KOPT-K1 (cell line): Measurements from ENCODE around the gene PYM1.
"Not testable (repeated sequence)": the region's sequence is repeated elsewhere in the genome, so short reads cannot be mapped to it uniquely, and the experiment has no call there.

Experiments used
- H3K27ac ChIP-seq: fragments of 200-600 bp; sonication (generic); 2 replicates; pipeline ENCODE4 v1.5.1; 2016; ENCODE audit warnings: antibody characterized with exemption, mild to moderate bottlenecking, low read depth, low read length; ENCODE audit not compliant: poor library complexity, severe bottlenecking
- H3K36me3 ChIP-seq: fragments of 200-600 bp; sonication (generic); 2 replicates; pipeline ENCODE4 v1.5.1; 2017; ENCODE audit warnings: antibody characterized with exemption, mild to moderate bottlenecking, low read length, moderate library complexity; ENCODE audit not compliant: insufficient read depth
- H3K9me3 ChIP-seq: fragments of 200-600 bp; sonication (generic); 2 replicates; pipeline ENCODE4 v1.5.1; 2017; ENCODE audit warnings: antibody characterized with exemption, low read length, mild to moderate bottlenecking; ENCODE audit not compliant: insufficient read depth, poor library complexity, severe bottlenecking

Gene PYM1

DNA sequence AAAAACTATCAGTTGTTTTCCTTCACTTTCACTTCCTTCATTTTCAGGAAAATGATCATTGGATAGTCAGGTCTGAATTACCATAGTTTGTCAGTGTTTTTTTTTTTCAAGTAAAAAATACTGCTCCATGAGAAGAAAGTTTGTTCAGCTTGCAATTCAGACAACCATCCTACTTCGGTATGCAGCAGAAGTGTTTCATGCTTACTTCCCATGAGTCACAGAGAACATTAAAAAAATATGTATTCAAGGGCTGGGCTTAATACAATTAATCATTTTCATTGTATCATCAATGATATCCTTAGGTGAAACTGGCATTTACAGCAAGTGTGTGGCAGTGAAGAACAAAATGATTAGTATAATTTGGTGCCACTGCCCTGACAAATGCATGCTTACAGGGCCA lies 21.6 kb downstream of the PYM1 start:
- Histone ChIP-seq H3K27ac (no peak overlapping the region), H3K9me3 (no peaks in the 10 kb centered on the region), H3K36me3 (peaks cover 23% of the 10 kb centered on the region)

GRCh38 chr12:55901881-55902490 lies 25.7 kb downstream of the PYM1 start:
- Histone ChIP-seq H3K27ac (no peak overlapping the region), H3K9me3 (no peaks in the 10 kb centered on the region)

GRCh38 chr12:55899082-55899481 lies 28.6 kb downstream of the PYM1 start:
- no peaks in the 10 kb centered on the region for H3K9me3 ChIP-seq
- peaks cover 23% of the 10 kb centered on the region for H3K36me3 ChIP-seq
- no peak overlapping the region for H3K27ac ChIP-seq

More at GRCh38 chr12:55901881-55902490, 25.7 kb downstream of the PYM1 start:
- H3K36me3 ChIP-seq, result peaks cover 23% of the 10 kb centered on the region

DNA sequence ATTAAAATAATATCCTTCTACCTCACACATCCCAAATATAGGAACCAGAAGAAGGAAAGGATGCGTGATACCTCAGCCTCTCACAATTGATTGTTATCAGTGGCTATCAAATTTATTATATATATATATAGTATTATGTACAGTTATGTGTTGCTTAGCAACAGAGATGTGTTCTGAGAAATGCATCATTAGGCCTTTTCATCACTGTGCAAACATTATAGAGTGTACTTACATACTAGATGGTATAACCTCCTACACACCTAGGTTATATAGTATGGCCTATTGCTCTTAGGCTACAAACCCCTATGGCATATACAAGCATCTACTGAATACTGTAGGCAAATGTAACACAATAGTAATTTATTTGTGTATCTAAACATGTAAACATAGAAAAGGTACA lies 34.0 kb downstream of the PYM1 start:
- no peak overlapping the region for H3K27ac ChIP-seq
- H3K9me3 ChIP-seq, result no peaks in the 10 kb centered on the region
- H3K36me3 ChIP-seq, result no peaks in the 10 kb centered on the region

GRCh38 chr12:55891310-55891709 lies 36.4 kb downstream of the PYM1 start:
- no peaks in the 10 kb centered on the region for H3K9me3 ChIP-seq
- H3K27ac ChIP-seq, result no peak overlapping the region
- H3K36me3 ChIP-seq, result no peaks in the 10 kb centered on the region

- Histone ChIP-seq H3K9me3 (no peaks in the 10 kb centered on the region), H3K27ac (no peak overlapping the region), H3K36me3 (no peaks in the 10 kb centered on the region)
These were observed 42.6 kb downstream of the PYM1 start for GRCh38 chr12:55885113-55885512.

DNA sequence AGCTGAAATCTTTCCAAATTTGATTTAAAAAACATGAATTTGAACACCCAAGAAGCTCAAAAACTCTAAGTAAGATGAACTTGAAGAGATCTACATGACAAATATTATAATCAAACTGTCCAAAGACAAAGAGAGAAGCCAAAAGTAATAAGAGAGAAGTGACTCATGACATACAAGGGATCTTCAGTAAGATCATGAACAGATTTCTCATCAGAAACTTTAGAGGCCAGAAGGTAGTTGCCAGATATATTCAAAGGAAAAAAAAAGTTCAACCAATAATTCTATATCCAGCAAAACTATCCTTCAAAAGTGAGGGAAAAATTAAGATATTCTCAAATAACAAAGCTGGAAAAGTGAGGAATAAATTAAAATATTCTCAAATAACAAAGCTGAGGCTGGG lies 49.9 kb downstream of the PYM1 start:
- H3K27ac ChIP-seq, result no peak overlapping the region
- peaks cover 20% of the 10 kb centered on the region for H3K9me3 ChIP-seq
- H3K36me3 ChIP-seq, result no peaks in the 10 kb centered on the region

GRCh38 chr12:55875704-55876467 lies 51.8 kb downstream of the PYM1 start:
- H3K9me3 ChIP-seq, result peaks cover 20% of the 10 kb centered on the region
- H3K27ac ChIP-seq, result no peak overlapping the region
- no peaks in the 10 kb centered on the region for H3K36me3 ChIP-seq

DNA sequence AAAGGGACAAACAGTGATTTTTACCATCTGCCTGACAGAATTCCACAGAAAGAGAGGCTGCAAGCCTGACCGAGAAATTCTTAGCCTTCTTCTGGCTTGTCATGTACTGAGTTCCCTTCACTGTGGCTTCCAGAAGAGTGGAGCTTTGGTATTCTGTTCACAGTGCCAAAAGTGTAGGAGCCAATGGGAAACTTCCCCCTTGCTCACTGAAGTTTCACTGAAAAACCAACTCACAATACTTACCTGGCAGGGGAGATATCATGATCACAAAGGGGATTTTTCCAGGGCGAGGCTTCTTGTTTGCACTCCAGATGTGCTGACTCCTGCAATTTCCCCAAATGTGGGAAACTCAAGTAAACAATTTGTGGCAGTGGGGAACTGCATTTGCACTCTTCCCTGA lies 53.3 kb downstream of the PYM1 start:
- no peaks in the 10 kb centered on the region for H3K36me3 ChIP-seq
- peaks cover 20% of the 10 kb centered on the region for H3K9me3 ChIP-seq
- no peak overlapping the region for H3K27ac ChIP-seq

DNA sequence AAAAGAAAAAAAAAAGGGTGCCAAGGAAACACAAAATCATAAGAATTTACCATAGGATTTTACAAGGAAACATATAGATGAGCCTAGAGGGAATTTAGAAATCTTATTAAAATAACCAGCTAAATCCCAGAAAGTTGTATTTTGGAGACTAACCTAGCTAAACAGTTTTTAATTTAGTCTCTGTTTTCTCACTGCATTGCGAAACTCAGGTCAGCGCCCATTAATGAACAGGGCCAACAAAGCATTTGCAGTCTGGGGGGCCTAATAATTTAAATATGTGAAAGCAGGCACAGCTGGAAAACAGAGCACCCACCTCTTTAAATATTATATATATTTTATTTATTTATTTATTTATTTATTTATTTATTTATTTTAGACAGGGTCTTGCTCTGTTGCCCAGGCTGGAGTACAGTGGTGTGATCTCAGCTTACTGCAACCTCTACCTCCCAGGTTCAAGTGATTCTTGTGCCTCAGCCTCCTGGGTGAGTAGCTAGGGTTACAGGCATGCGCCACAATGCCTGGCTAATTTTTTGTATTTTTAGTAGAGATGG lies 61.2 kb downstream of the PYM1 start:
- not testable (repeated sequence) for H3K27ac ChIP-seq, H3K36me3 ChIP-seq
- peaks cover 24% of the 10 kb centered on the region for H3K9me3 ChIP-seq

GRCh38 chr12:55865327-55865726 lies 62.4 kb downstream of the PYM1 start:
- Histone ChIP-seq H3K36me3 (no peaks in the 10 kb centered on the region), H3K9me3 (peaks cover 24% of the 10 kb centered on the region), H3K27ac (no peak overlapping the region)

DNA sequence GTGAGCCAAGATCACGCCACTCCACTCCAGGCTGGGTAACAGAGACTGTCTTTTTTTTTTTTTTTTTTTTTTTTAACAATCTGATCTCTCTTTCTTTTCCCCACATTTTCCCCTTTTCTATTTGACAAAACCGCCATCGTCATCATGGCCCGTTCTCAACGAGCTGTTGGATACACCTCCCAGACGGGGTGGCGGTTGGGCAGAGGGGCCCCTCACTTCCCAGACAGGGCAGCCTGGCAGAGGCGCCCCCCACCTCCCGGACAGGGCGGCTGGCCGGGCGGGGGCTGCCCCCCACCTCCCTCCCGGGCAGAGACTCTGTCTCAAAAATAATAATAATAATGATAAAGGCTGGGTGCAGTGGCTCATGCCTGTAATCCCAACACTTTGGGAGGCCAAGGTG lies 64.8 kb downstream of the PYM1 start:
- H3K36me3 ChIP-seq, H3K27ac ChIP-seq: not testable (repeated sequence)

GRCh38 chr12:55862286-55862685 lies 65.4 kb downstream of the PYM1 start:
- Histone ChIP-seq H3K9me3 (peaks cover 24% of the 10 kb centered on the region), H3K36me3 (no peaks in the 10 kb centered on the region), H3K27ac (no peak overlapping the region)

More for the DNA sequence above, 64.8 kb downstream of the PYM1 start:
- H3K9me3 ChIP-seq, result peaks cover 24% of the 10 kb centered on the region

DNA sequence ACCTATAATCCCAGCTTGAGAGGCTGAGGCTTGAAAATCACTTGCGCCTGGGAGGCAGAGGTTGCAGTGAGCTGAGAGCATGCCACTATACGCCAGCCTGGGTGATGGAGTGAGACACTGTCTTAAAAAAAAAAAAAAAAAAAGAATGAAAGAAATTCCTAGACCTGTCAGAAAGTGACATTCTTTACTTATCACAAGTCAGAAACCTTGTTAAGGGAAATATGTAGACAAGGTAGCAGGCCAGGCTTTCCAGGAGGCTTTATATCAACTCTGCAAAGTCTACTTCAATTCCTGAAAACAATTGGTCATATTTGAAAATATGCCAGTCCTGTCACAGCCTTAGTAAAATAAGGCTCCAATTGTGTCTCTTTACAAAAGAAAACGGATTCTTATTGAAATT lies 65.8 kb downstream of the PYM1 start:
- Histone ChIP-seq H3K27ac (no peak overlapping the region), H3K36me3 (no peaks in the 10 kb centered on the region), H3K9me3 (peaks cover 24% of the 10 kb centered on the region)

DNA sequence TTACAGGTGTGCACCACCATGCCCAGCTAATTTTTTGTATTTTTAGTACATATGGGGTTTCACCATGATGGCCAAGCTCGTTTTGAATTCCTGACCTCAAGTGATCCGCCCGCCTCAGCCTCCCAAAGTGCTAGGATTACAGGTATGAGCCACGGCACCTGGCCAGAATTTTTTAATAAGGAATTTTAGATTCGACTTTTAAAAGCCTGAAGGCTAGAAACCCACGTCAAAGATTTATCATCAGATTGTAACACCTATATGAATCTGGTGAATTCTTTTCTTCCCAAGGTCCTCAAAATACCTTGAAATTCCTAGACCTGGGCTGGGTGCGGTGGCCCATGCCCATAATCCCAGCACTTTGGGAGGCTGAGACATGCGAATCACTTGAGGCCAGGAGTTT lies 66.3 kb downstream of the PYM1 start:
- Histone ChIP-seq H3K9me3 (peaks cover 24% of the 10 kb centered on the region), H3K36me3 (no peaks in the 10 kb centered on the region), H3K27ac (no peak overlapping the region)

DNA sequence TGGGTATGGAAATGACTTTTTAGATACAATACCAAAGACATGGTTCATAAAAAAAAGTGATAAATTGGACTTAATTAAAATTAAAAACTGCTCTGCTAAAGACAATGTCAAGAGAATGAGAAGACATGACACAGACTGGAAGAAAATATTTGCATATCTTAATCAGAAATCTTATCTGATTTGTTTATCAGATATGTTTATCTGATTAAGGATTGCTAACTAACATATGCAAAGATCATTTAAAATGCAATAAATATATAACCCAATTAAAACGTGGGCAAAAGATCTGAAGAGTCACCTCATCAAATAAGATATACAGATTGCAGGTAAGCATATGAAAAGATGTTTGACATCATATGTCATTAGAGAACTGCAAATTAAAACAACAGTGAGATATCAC lies 75.0 kb downstream of the PYM1 start:
- no peaks in the 10 kb centered on the region for H3K36me3 ChIP-seq
- no peaks in the 10 kb centered on the region for H3K9me3 ChIP-seq
- no peak overlapping the region for H3K27ac ChIP-seq
